Measurements from ENCODE around the gene ACOX1. TPM values are rescaled to one million over a fixed set of nuclear protein-coding genes. Genes with fewer than 3 reads are reported as not detected.

Gene ACOX1
- total RNA-seq, 4 donors from 2014 or later: 33.7 to 44.4 (median 39.1) TPM

- WGBS, 2 donors: 79 to 86% methylated on average over 8 to 13 of the region's 13 CpGs
Measured at GRCh38 chr17:76018801-76019200, 39.8 kb upstream of the ACOX1 start.

GRCh38 chr17:76018340-76018680, 39.3 kb upstream of the ACOX1 start:
- Histone ChIP-seq H3K27ac (no peak overlapping the region), H3K9me3 (no peaks in the 10 kb centered on the region), H3K4me1 (peaks cover 0 to 9% (median 0%) of the 10 kb centered on the region in 4 donors), H3K36me3 (no peaks in the 10 kb centered on the region), H3K27me3 (peaks cover 0 to 27% of the 10 kb centered on the region in 2 donors), H3K4me3 (no peak overlapping the region)
- 79 to 87% methylated on average over 6 to 11 of the region's 11 CpGs for WGBS, 2 donors
- no peak for DNase-seq (ENCODE audit: low spot score in 2 of 2)
- TF ChIP-seq EP300 (IDR thresholded peaks at IDR 0.05) (no peak), POLR2A (IDR thresholded peaks at IDR 0.05) (no peak), CTCF (IDR thresholded peaks at IDR 0.05) (no peak)

More at GRCh38 chr17:76018801-76019200, 39.8 kb upstream of the ACOX1 start:
- H3K27me3 ChIP-seq: peaks cover 0 to 27% of the 10 kb centered on the region in 2 donors
- no peak overlapping the region for H3K27ac ChIP-seq
- no peak for DNase-seq (ENCODE audit: low spot score in 2 of 2)
- H3K4me3 ChIP-seq: no peak overlapping the region
- no peaks in the 10 kb centered on the region for H3K9me3 ChIP-seq
- TF ChIP-seq POLR2A (IDR thresholded peaks at IDR 0.05) (no peak), EP300 (IDR thresholded peaks at IDR 0.05) (no peak), CTCF (IDR thresholded peaks at IDR 0.05) (no peak)
- H3K4me1 ChIP-seq: peaks cover 0 to 8% (median 0%) of the 10 kb centered on the region in 4 donors
- H3K36me3 ChIP-seq: no peaks in the 10 kb centered on the region

GRCh38 chr17:76017481-76018339, 38.7 kb upstream of the ACOX1 start:
- 87% methylated on average over 19 to 21 of the region's 21 CpGs for WGBS, 2 donors
- H3K27ac ChIP-seq: no peak overlapping the region
- H3K27me3 ChIP-seq: peaks cover 0 to 23% of the 10 kb centered on the region in 2 donors
- H3K9me3 ChIP-seq: no peaks in the 10 kb centered on the region
- peaks cover 0 to 9% (median 0%) of the 10 kb centered on the region in 4 donors for H3K4me1 ChIP-seq
- no peak overlapping the region for H3K4me3 ChIP-seq
- DNase-seq (ENCODE audit: low spot score in 2 of 2): no peak
- TF ChIP-seq CTCF (IDR thresholded peaks at IDR 0.05): no peak
- no peak for TF ChIP-seq POLR2A (IDR thresholded peaks at IDR 0.05)
- TF ChIP-seq EP300 (IDR thresholded peaks at IDR 0.05): no peak
- no peaks in the 10 kb centered on the region for H3K36me3 ChIP-seq

- no peak for TF ChIP-seq CTCF (IDR thresholded peaks at IDR 0.05)
- TF ChIP-seq EP300 (IDR thresholded peaks at IDR 0.05): no peak
- TF ChIP-seq POLR2A (IDR thresholded peaks at IDR 0.05): no peak
- DNase-seq (ENCODE audit: low spot score in 2 of 2): no peak
- Histone ChIP-seq H3K27me3 (peaks cover 0 to 5% of the 10 kb centered on the region in 2 donors), H3K9me3 (no peaks in the 10 kb centered on the region), H3K27ac (no peak overlapping the region), H3K36me3 (no peaks in the 10 kb centered on the region), H3K4me3 (no peak overlapping the region), H3K4me1 (peaks cover 0 to 9% (median 0%) of the 10 kb centered on the region in 4 donors)
- 71 to 84% methylated on average over 6 to 21 of the region's 26 CpGs for WGBS, 2 donors
Measured at GRCh38 chr17:76014925-76015261, 35.9 kb upstream of the ACOX1 start.

GRCh38 chr17:76014100-76014924, 35.3 kb upstream of the ACOX1 start:
- H3K4me1 ChIP-seq: peaks cover 0 to 9% (median 0%) of the 10 kb centered on the region in 4 donors
- H3K36me3 ChIP-seq: no peaks in the 10 kb centered on the region
- DNase-seq (ENCODE audit: low spot score in 2 of 2): peak; percentile 48 to 60
- H3K27ac ChIP-seq: no peak overlapping the region
- no peak overlapping the region for H3K4me3 ChIP-seq
- peaks cover 0 to 5% of the 10 kb centered on the region in 2 donors for H3K27me3 ChIP-seq
- 31 to 44% methylated on average over 12 to 17 of the region's 19 CpGs for WGBS, 2 donors
- no peaks in the 10 kb centered on the region for H3K9me3 ChIP-seq
- TF ChIP-seq EP300 (IDR thresholded peaks at IDR 0.05) (no peak), POLR2A (IDR thresholded peaks at IDR 0.05) (no peak), CTCF (IDR thresholded peaks at IDR 0.05) (peak; percentile 92 to 95 (median 93))
